GM18858 (cell line): ENCODE results near the gene MMP15.
"Not testable (repeated sequence)": the region's sequence is repeated elsewhere in the genome, so short reads cannot be mapped to it uniquely, and the experiment has no call there.

Source experiments
- ATAC-seq: cut with Tn5 transposase; IDR thresholded peaks from one replicate; pipeline ENCODE4 v1.9.1; 2021; ENCODE audit not compliant: unreplicated experiment

Gene MMP15

DNA sequence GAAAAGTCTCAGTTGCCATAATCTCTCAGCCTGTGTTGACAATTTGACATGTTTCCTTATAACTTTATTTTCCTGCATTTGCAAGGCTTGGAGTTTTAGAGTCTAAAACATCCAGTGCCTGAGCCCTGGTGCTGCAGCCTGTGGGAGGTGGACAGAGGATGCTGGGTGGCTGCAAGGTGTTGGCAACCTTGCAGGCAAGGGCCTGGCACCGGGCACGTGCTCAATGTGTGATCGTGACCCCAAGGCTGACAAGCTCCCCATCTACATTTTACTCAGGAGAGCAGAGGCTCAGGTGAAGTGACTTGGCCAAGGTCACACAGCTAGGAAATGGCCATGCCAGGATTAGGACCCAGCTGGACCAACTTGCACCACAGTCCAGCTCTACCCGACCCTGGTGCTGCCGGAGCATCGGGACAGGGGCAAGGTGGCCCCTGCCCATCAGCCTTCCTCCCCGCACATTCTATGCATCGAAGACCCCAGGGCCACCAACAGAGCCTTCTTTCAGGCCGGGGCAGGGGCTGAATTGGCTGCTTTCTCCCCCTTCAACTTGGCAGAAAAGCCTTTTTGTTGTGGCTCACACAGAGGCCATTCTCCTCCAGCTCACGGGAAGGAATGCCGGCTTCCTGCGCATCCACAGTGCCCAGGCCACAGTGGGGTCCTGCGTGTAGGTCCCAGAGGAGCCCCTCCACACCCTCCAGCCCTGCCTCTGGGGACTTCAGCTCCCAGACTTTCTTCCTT lies 23.1 kb downstream of the MMP15 start:
- no peak for ATAC-seq

DNA sequence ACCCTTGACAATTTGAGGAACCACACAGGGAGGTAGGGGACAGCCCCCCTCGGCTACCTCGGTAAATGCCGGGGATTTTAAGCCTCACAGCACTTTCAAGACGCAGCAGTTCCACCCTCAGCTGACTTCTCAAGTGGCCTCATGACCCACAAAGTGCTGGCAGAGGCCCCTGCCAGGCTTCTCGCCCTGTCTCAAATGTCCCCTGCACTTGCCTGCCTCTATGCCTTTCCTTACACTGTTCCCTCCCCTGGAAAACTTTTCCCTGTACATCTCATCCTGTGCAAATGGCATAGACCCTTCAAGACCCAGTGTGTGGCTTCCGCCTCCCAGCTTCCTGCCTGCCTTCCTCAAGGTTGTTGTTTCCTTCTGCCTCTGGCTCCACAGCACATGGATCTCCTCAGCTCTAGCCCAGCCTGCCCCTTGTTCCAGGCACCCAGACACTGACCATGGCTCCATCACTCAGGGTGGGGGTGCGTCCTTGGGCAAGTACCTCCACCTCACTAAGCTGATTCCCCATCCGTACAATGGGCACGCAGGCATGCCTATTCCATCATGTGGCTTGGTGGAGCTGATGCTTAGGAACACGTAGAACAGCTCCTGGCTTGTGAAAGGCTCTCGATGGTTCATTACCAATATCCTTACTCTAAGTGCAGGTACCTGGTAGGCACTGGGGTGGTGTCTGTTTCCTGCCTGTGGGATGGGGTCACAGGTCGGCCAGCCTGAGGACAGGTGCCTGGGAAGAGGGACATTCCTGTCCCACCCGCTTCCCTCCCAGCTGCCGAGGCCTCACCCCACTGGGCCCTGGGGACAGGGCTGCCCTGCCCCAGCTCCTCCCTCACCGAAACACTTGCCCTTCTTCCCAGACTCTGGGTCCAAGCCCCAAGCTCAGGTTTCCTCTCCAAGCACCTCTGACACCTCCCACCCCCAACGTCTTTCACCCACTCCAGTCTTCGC lies 24.0 kb downstream of the MMP15 start:
- ATAC-seq, result no peak

DNA sequence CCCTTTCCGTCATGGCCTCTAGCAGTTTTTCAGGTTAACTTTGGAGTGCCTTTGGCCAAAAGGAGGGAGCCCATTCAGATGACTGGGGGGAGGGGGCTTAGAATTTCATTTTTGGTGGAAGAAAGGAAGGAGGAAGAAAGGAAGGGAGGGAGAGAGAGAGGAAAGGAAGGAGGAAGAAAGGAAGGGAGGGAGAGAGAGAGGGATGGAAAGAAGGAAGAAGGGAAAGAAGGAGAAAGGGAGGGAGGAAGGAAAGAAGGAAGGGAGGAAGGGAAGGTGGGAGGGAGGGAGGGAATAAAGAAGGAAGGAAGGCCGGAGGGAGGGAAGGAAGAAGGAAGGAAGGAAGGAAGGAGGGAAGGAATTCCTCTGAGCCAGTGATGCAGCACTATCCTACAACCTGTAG lies 25.7 kb downstream of the MMP15 start:
- ATAC-seq, result no peak

DNA sequence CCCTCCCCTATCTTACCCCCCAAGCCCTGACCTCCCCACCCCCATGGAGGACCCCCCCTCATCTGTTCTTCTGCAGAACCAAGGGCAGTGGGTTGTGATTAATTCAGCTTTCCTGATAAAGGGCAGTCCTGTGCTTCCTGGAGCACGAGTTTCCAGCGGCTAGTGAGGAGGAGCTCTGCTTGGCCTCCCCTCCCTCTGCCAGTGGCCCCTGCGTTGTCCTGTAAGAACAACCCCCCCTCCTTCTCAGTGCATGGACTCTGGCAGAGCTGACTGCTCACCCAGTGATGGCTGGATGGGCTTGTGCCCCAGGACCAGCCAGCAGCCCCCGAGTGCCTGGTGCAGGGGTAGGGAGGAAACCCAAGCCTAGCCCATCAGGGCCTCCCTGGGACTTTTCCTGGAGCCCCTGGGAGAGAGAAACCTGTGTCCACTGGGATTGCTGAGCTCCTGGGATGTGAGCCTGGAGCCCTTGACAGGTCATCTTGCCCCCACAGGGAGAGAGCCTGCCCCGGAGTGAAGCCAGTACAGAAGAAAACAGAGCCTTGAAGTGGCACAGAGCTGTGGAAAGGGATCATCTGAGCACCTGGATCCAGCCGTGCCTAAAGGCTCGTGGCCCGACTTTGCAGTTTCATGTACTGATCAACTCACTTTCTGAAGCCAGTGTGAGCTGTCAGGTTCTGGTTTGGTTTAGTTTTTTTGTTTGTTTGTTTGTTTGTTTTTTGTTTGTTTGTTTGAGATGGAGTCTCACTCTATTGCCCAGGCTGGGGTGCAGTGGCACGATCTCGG lies 26.5 kb downstream of the MMP15 start:
- ATAC-seq, result no peak

DNA sequence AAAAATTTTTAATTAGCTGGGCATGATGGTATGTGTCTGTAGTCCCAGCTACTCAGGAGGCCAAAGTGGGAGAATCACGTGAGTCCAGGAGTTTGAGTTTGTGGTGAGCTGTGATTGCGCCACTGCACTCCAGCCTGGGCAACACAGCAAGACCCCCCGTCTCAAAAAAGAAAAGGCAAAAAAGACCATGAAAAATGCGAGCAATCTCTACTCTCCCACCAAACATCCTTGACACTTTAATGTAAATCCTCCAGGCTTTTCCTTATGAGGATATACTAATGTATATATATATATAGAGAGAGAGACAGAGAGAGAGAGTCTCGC lies 28.1 kb downstream of the MMP15 start:
- no peak for ATAC-seq

DNA sequence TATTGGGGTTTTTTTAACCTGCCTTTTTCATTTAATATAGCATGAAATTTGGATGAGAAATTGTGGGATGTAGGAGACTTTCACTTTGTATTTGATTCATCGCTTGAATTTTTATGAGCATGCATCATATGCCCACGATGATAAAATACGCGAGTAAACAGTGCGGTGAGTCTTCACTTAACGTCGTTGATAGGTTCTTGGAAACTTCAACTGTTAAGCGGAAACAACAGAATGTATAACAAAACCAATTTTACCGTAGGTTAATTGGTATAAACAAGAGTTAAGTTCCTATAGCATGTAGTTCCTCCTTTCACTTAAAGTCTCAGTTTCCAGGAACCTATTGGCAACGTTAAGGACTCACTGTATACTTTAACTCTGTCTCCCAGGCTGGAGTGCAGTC lies 28.7 kb downstream of the MMP15 start:
- no peak for ATAC-seq

DNA sequence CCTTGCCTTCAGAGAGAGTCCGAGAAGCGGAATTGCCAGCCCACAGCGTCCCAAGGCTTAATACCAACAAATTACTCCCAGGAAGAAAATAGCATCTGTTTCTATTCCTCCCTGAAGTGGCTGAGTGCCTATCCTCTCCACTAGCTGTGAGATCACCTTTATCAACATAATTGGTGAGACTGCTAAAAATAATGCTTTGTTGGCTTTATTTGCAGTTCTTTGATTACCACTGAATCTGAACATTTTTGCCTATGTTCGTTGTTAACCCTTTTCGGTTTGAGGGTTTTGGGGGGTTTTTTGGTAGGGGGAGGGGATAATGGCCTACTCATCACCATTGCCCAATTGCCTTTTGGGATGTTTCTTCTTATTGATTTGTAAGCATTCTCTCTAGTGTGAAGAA lies 31.0 kb downstream of the MMP15 start:
- ATAC-seq, result no peak

DNA sequence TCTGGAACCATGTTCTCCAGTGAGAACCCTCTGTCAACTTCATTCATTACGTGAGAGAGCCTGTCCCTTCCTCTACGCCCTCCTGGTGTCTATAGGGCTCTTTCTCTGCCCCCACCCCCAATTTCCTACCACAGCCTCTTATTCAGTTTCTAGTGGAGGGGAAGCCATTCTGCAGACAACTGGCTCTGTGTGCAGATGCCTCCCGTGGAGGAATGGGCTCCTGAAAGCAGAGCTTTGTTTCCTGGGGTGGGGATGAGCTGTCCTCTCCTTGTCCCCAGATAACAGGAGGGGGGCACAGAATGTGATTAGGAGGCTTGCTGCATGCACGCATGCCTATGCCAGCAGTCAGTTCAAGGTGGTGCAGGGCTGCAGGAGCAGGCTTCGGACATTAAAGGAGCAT lies 31.6 kb downstream of the MMP15 start:
- ATAC-seq, result no peak

DNA sequence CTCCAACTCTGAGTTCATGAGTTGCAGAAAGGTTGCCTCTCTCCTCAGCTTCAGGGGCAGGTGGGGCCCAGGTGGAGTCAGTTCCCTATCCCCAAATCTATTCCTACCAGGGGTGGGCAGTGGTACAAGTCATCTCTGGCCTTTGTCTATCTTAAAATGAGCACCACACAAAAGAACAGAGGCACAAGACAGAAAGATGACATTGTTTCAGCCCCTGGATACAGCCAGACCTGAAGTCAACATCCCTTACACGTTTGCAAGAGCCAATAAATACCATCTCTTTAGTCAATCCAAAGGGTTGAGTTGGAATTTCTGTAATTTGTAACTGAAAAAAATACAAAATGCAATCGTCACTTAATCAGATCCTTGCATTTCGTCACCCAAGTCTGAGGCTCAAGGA lies 32.2 kb downstream of the MMP15 start:
- ATAC-seq, result no peak

DNA sequence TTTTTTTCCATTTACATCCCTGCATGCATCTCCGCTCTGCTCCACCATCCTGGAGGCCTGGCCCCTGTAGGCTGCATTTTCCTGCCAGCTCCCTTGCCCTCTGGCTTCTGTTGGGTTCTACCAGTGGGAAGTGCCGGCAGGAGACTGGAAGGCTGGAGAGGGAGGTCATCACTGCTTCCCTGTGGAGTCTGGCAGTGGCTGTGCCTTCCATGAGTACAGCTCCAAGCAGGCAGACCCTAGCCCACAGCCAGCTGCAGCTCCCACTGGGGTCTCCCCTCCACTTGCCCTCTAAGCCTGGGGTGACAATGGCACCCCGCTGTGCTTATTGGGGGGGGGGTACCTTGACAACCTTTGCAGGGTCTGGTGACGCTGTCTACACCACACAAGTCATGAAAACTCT lies 37.3 kb downstream of the MMP15 start:
- no peak for ATAC-seq

DNA sequence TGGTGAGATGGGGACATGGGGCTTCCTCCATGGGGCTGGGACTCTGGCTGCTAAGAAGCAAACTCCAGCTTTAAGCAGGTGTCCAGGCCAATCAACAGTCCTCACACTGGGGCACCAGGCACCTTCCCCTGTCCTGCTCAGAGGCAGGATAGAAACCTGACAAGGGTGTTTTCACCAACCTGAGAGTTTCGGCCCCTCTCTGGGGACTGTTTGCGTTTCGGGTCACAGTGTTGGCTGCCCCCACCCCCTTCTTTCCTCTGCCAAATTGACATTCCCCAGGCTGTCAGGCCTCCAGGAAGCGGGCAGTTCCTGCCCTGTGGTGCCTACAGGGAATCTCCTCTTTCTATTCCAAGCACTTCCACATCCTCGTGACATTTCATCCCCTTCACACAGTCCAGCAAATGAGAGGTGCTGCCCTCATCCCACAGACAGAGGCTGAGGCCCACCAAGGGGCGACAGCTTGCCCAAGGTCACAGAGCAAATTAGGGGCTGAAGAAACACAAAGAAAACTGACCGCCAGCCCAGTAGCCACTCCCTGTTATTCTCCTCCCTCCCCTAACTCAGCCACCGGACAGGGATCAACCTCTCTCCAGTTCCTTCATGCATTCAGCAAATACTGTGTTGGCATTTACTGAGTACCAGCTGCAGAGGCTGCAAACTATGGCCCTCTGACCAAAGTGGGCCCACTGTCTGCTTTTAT lies 38.0 kb downstream of the MMP15 start:
- no peak for ATAC-seq

DNA sequence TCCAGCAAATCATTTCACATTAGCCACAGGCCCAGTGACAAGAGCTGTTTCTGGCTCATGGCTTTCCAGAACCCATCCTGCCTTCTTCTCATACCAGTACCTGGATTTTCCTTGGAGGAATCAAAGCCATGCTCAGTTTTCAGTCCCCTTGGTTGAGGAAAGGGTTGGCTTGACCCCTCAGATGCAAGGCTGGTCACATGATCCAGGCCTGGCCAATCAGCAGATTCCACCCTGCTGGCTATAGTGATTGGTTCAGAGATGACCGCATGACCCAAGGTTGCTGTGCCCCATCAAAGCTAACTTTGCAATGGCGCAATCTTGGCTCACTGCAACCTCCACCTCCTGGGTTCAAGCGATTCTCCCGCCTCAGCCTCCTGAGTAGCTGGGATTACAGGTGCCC lies 45.0 kb downstream of the MMP15 start:
- no peak for ATAC-seq

DNA sequence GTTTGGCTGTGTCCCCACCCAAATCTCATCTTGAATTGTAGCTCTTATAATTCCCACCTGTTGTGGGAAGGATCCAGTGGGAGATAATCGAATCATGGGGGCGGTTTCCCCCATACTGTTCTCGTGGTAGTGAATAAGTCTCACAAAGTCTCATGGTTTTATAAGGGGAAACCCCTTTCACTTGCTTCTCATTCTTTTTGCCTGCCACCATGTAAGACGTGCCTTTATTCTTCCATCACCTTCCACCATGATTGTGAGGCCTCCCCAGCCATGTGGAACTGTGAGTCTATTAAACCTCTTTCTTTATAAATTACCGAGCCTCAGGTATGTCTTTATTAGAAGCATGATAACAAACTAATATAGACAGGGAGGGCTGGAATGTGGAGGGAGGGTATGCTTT lies 46.6 kb downstream of the MMP15 start:
- not testable (repeated sequence) for ATAC-seq

DNA sequence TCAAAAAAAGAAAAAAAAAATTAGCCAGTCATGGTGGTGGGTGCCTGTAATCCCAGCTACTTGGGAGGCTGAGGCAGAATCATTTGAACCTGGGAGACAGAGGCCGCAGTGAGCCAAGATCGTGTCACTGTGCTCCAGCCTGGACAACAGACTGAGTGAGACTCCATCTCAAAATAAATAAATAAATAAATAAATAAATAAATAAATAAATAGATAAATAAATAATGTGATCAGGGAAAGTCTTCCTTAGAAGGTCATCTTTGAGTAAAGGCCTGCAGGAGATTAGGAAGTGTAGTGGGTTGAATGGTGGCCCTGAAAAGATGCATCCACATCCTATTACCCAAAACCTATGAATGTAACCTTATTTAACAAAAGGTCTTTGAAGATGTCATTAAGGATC lies 47.5 kb downstream of the MMP15 start:
- not testable (repeated sequence) for ATAC-seq

DNA sequence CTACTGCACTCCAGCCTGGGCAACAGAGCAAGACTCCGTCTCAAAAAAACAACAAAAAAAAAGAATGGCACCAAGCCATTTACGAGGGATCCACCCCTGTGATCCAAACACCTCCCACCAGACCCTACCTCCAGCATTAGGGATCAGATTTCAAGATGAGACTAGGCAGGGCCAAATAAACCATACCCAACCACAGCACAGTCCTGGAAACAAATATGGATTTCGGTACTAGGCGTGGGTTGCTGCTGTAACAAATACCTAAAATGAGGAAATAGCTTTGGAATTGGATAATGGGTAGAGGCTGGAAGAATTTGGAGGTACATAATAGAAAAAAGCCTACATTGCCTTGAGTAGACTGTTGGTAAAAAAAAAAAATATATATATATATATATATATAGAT lies 49.1 kb downstream of the MMP15 start:
- ATAC-seq, result no peak

DNA sequence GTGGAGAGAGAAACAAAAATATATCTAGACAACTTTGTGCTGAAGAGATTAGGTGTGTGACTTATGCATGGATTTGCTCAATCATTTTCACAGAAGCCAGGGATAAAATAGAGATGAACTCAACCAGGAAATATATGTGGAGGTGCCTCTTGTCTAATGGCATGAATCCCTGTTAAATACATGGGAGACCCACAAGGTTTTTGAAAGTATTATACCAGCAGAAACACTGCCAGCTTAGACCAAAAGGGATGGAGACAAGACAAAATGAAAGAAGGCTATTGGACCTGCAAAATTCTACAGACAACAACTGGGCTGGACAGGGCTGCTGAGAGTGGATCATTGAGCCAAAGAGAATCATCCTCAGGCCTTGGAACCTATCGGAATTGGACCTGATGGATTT lies 51.0 kb downstream of the MMP15 start:
- ATAC-seq, result no peak

DNA sequence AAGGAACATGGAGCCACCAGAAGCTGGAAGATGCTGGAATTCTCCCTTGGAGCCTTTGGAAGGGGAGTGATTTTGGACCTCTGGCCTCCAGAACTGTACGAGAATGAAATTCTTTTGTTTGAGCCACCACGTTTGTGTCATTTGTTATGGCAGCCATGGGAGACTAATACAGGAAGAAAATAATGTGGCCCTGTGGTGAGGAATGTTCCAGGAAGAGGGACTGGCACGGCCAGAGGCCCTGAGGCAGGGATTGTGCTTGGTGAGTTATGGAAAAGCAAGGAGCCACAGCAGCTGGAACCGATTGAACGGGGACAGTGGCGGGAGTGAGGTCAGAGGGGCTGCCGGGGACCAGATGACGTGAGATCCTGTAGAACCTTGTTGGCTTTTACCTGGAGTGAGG lies 52.2 kb downstream of the MMP15 start:
- ATAC-seq, result no peak

DNA sequence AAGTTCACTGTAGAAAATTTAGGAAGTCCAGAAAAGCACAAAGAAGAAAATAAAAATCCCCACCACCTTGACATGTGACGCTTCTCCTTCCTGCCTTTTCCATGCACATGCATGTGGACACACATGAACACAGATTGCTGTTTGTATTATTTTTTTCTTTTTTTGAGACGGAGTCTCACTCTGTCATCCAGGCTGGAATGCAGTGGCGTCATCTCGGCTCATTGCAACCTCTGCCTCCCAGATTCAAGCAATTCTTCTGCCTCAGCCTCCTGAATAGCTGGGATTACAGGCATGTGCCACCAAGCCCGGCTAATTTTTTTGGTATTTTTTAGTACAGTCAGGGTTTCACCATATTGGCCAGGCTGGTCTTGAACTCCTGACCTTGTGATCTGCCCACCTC lies 55.1 kb downstream of the MMP15 start:
- ATAC-seq, result not testable (repeated sequence)

DNA sequence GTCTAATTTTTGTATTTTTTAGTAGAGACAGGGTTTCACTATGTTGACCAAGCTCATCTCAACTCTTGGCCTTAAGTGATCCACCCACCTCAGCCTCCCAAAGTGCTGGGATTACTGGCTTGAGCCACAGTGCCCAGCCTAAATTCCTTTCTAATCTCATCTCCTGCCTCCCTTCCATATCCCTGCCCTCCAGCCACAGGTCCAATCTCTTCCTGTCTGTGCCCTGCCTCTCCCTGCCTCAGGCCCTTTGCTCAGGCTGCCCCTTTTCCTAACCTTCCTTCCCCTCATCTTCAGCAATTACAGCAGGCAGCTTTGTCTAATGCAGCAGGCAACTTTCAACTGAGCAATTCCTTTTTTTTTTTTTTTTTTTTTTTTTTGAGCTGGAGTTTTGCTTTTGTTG lies 56.8 kb downstream of the MMP15 start:
- ATAC-seq, result no peak

DNA sequence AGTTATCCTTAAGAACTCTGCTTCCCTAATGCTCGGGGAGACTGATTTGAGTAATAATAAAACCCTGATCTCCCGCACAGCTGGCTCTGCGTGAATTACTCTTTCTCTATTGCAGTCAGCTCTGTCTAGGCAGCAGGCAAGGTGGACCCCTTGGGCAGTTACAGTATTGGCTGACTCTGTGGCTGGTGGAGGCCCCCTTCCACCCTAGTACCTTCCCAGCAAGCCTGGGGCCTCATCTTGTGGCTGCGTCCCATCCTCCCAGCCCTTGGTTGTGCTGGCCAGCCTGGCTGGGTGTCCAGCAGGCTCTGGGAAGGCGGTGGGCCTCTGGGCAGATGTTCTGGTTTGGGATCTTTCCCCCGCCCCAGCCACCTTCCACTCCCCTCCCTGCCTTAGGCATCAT lies 59.1 kb downstream of the MMP15 start:
- ATAC-seq, result no peak

DNA sequence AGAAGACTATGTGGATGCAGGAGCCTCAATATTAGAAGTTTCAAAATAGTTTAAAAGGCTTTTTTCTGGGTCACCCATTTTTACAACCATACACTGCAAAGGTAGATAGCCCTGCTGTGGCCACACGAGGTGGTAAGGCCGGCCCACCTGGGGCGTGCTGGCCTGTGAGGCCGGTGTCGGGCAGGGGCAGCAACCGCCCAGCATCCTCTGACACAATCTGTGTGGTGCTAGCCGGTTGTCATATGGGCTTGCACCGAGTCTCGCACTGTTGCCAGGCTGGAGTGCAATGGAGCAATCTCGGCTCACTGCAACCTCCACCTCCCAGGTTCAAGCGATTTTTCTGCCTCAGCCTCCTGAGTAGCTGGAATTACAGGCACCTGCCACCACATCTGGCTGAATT lies 59.6 kb downstream of the MMP15 start:
- no peak for ATAC-seq
